Thyroid gland (tissue), 4 donors: Measurements from ENCODE around the gene SLAMF7.
"Not testable (repeated sequence)": the region's sequence is repeated elsewhere in the genome, so short reads cannot be mapped to it uniquely, and the experiment has no call there.

Experiments
- POLR2A ChIP-seq, 2 donors: fragments of 450-650 bp; IDR thresholded peaks; one replicate each; pipeline ENCODE4 v1.6.1; 2017; ENCODE audit warnings: antibody characterized with exemption in 2 of 2, mild to moderate bottlenecking in 2 of 2, moderate library complexity in 1 of 2
- TF ChIP-seq, protein P1 (sequence below), 6 experiments: fragments of 200-600 bp in 3 of 6; fragments of 450-650 bp in 3 of 6; sonication (generic) in 3 of 6; IDR thresholded peaks; one replicate each; pipeline ENCODE4 v1.5.1; 2016 to 2019; ENCODE audit warnings: antibody characterized with exemption in 6 of 6, mild to moderate bottlenecking in 2 of 6, inconsistent platforms in 1 of 6, moderate library complexity in 1 of 6

DNA sequence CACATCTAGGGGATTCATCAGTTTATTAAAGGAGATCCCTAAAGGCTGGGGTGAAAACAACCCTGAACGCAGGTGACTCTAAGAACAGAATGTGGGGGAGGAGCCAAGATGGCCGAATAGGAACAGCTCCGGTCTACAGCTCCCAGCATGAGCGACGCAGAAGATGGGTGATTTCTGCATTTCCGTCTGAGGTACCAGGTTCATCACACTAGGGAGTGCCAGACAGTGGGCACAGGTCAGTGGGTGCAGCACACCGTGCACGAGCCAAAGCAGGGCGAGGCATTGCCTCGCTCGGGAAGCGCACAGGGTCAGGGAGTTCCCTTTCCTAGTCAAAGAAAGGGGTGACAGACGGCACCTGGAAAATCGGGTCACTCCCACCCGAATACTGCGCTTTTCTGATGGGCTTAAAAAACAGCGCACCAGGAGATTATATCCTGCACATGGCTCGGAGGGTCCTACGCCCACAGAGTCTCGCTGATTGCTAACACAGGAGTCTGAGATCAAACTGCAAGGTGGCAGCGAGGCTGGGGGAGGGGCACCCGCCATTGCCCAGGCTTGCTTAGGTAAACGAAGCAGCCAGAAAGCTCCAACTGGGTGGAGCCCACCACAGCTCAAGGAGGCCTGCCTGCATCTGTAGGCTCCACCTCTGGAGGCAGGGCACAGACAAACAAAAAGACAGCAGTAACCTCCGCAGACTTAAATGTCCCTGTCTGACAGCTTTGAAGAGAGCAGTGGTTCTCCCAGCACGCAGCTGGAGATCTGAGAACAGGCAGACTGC, 44.1 kb downstream of the SLAMF7 start:
- not testable (repeated sequence) for TF ChIP-seq POLR2A (IDR thresholded peaks at IDR 0.05)
- TF ChIP-seq, protein P1, sequence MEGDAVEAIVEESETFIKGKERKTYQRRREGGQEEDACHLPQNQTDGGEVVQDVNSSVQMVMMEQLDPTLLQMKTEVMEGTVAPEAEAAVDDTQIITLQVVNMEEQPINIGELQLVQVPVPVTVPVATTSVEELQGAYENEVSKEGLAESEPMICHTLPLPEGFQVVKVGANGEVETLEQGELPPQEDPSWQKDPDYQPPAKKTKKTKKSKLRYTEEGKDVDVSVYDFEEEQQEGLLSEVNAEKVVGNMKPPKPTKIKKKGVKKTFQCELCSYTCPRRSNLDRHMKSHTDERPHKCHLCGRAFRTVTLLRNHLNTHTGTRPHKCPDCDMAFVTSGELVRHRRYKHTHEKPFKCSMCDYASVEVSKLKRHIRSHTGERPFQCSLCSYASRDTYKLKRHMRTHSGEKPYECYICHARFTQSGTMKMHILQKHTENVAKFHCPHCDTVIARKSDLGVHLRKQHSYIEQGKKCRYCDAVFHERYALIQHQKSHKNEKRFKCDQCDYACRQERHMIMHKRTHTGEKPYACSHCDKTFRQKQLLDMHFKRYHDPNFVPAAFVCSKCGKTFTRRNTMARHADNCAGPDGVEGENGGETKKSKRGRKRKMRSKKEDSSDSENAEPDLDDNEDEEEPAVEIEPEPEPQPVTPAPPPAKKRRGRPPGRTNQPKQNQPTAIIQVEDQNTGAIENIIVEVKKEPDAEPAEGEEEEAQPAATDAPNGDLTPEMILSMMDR (IDR thresholded peaks at IDR 0.05): not testable (repeated sequence)
